ENCODE results near the gene CMIP.

DNA sequence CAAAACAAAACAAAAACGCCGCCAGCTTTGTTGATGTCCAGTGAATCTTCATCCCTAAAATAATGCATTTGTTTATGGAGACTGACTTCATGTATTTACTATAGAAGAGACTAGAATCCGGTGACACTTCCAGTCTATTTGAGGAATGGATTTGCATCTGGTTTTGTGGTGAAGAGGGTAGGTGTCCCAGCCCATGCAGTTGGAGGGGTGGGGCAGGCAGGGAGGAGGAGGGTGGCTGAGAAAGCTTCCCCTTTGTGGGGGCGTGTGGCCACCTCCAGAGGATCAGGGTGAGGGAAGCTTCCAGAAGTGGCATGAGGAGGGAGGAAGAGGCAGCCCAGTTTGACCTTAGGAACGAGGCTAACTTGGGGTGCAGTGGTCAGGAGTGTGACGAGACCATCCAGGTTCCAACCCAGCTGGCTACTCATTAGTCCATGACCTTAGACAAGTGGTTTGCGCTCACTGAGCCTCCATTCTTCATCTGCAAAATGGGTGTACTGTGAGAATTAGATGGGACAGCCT, 69.5 kb downstream of the CMIP start:
- no peak for TF ChIP-seq POLR2A (IDR thresholded peaks at IDR 0.05)
- TF ChIP-seq, protein P1, sequence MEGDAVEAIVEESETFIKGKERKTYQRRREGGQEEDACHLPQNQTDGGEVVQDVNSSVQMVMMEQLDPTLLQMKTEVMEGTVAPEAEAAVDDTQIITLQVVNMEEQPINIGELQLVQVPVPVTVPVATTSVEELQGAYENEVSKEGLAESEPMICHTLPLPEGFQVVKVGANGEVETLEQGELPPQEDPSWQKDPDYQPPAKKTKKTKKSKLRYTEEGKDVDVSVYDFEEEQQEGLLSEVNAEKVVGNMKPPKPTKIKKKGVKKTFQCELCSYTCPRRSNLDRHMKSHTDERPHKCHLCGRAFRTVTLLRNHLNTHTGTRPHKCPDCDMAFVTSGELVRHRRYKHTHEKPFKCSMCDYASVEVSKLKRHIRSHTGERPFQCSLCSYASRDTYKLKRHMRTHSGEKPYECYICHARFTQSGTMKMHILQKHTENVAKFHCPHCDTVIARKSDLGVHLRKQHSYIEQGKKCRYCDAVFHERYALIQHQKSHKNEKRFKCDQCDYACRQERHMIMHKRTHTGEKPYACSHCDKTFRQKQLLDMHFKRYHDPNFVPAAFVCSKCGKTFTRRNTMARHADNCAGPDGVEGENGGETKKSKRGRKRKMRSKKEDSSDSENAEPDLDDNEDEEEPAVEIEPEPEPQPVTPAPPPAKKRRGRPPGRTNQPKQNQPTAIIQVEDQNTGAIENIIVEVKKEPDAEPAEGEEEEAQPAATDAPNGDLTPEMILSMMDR (IDR thresholded peaks at IDR 0.05), result no peak

Data from thyroid gland (tissue), 4 donors.